ENCODE measurements around the gene SLIT1.

The SLIT1 gene

GRCh38 chr10:97138846-97139245, 46.9 kb downstream of the SLIT1 start:
- no peak for DNase-seq (ENCODE audit: low read depth)

DNA sequence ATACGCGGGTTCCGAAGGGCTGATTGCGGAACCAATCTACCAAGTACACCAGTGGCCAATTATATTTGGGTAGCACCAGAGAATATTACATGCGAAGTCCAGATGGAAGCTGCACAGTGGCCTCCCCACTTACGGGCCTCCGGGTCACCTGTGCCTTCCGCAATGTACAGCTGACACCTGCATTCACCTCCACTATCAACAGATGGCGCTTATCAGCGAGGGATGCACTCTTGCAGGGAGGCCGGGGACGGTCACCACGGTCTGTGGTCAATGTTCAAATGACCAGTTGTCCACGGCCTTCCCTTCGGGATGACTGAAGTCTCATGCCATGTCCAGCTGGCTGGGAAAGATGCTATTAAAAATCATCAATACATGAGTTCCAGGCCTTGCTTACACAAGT, 47.6 kb downstream of the SLIT1 start:
- no peak for DNase-seq (ENCODE audit: low read depth)

- no peak for DNase-seq (ENCODE audit: low read depth)
These were observed 49.0 kb downstream of the SLIT1 start for GRCh38 chr10:97136756-97137155.

DNA sequence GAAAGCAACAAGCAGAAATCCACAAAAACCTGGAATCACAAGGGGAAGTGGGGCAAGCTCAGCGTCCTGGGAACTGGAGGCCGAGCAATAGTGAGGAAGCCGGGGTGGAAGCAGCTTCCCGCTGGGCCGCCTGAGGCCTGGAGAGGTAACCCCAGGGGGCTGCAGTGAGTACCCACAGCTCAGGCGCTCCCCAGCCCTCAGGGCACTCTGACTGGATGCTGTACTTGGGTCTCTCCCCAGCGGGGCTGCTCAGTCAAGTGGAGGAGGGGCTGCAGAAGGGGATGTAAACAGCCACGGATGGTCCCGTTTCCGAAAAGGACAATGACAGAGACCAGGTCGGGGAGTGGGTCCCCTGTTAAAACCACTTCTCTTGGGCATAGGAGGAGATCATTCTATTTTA, 50.3 kb downstream of the SLIT1 start:
- no peak for DNase-seq (ENCODE audit: low read depth)

DNA sequence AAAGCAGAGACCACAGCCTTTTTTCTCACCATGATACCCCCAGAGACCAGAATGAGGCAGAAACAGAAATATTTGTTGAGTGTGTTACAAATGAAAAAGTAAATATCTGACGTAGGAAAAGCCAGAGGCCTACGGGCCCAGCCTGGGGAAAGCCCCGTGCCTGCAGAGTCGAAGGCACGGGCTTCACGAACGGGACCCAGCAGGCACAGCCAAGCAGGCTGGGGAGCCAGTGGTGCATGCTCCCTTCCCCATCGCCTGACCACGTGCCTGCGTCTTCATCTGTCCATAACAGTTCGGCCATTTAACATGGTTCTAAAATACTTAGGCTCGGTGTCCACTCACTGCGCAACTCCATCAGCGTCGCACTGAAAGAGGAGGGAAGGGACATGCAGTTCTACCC, 50.8 kb downstream of the SLIT1 start:
- no peak for DNase-seq (ENCODE audit: low read depth)

- DNase-seq (ENCODE audit: low read depth), result no peak
These were observed 51.6 kb downstream of the SLIT1 start for GRCh38 chr10:97134110-97134509.

DNA sequence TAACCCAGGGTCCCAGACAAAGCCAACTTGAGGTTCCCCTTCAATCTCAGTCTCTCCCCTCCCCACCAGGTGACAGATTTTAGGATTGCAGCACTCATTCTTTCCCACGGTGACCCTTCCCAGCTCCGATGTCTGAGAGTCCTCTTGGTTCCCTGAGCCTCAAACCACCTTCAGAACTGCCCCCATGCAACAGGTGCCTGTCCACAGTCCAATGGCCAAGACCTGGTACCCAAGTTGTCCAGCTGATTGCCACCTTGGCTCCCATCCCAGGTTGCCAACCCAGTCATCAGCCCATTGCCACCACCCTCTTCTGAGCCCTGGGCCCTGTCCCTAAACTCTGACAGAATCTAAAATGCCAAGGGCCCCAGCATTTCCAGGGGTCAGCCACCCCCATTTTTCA, 53.5 kb downstream of the SLIT1 start:
- no peak for DNase-seq (ENCODE audit: low read depth)

DNA sequence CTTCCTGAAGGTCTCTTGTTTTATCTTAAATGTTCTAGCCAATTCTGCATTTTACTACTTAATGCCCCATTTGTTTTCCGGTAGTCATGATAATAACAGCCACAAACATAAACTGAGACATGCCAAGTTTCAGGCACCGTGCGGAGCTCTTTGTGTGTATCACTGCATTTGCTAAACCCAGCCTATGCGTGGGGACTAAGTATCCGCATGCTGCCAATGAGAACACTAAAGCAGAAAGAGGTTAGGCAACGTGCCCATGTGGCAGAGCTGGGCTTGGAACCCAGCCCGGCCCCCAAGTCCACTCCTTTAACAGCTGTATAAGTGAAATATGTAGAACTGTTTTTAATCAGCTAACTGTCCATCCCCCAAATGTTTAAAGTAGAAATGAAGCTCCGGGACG, 54.1 kb downstream of the SLIT1 start:
- DNase-seq (ENCODE audit: low read depth), result no peak

DNA sequence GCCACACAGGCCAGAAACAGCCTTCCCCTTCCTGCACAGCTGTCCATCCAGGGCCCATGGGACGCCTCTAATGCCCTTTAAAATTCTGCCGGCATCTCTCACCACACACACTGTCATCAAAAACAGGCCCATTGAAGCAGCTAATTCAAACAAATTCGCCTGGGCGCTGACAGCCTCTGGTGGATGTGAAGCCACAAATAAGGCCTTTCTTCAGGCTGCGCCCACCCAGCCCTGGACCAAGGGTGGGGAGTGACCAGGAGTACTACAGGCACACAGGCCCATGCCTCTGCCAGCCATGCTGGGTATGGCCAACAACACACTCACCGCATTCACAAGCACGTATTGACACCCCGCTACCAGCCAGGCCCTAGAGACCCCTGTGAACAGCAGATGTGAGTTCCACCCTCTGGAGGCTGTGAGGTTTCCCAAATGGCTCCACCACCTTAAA, 54.6 kb downstream of the SLIT1 start:
- DNase-seq (ENCODE audit: low read depth), result no peak

DNA sequence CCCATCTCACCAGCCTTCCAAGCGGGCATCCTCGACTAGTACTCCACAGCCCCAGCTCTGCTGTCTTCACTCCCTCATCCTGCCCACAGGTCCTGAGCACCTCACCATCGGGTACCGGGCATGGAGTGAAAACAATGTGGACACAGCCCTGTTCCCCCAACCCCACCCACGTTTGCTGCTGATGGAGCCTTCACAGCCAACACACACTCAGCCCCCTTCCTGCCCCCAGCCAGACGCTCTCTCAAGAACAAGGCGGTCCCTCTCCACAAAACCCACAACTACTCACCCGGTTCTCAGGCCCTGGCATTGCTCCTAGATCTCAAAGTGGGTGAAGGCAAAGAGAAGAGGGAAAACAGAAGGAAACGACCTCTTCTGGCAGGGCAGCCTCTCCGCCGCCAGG, 56.1 kb downstream of the SLIT1 start:
- no peak for DNase-seq (ENCODE audit: low read depth)

DNA sequence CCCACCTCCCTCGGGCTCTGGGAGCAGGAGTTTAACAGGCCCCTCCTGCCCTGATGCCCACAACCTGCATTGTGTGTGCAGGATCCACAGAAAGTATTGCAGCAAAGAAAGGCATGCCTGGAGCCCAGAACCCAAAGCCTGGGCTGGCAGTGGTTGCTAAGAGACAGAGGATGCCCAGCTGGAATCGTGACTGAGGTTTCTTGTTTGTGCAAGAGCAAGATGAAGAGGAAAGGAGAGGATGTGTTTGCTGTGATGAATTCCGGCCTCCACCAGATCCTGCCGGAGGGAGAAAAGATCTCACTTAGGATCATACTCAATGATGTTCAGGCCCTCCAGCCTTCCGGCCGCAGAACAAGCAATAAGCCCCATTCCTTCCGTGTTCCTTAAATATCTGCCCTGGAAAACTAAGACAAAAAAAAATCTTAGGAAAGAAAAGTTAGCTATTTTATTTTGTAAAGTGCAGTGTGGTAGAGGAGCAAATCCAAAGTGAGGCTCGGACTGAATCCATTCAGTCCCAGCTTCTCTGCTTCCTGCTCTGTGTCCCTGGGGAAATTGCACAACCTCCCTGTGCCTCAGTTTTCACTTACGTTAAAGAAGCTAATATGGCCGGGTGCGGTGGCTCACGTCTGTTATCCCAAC, 57.1 kb downstream of the SLIT1 start:
- DNase-seq (ENCODE audit: low read depth), result no peak

GRCh38 chr10:97128039-97128492, 57.7 kb downstream of the SLIT1 start:
- no peak for DNase-seq (ENCODE audit: low read depth)

- no peak for DNase-seq (ENCODE audit: low read depth)
These were observed 58.2 kb downstream of the SLIT1 start for GRCh38 chr10:97127509-97127908.

- DNase-seq (ENCODE audit: low read depth), result no peak
These were observed 61.5 kb downstream of the SLIT1 start for GRCh38 chr10:97124211-97124610.

- DNase-seq (ENCODE audit: low read depth), result no peak
These were observed 62.0 kb downstream of the SLIT1 start for GRCh38 chr10:97123765-97124164.

GRCh38 chr10:97121041-97121440, 64.7 kb downstream of the SLIT1 start:
- no peak for DNase-seq (ENCODE audit: low read depth)

DNA sequence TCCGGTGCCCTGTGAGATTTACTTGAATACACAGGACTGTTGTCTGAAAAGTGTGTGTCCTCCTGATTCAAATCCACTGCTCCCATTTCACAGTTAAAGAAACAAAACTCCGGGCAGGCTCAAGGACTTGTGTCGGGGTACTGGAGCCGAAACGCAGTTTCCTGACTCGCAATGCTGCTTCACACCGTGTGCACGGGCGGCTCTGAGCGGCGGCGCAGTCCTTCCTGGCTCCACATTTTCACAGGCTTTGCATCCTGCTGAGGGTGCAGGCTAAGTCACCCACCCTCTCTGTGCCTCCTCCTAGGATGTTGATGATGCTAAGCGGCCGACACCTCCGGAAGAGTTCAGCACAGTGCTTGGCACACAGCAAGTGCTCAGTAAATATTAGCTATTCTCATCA, 65.4 kb downstream of the SLIT1 start:
- DNase-seq (ENCODE audit: low read depth), result no peak

GRCh38 chr10:97119058-97119745, 66.6 kb downstream of the SLIT1 start:
- no peak for DNase-seq (ENCODE audit: low read depth)

GRCh38 chr10:97117372-97117771, 68.4 kb downstream of the SLIT1 start:
- no peak for DNase-seq (ENCODE audit: low read depth)

GRCh38 chr10:97116462-97117162, 69.1 kb downstream of the SLIT1 start:
- no peak for DNase-seq (ENCODE audit: low read depth)

DNA sequence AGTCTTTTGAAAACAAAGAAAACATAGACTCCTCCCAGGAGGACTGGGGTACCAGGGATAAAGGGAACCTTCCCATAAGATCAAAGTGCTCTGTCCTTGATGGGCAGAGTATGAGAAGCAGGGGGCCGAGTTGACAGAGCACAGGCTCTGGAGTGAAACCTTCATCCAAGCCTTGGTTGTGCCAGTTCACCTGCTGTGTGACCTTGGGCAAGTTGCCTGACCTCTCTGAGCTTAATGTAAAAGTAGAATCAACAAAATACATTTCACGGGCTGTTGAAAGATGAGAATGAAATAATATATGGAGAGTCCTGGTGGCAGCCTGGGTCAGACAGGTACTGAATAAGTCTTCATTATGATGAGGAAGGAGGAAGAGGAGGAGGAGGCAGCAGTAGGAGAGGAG, 69.9 kb downstream of the SLIT1 start:
- no peak for DNase-seq (ENCODE audit: low read depth)

DNA sequence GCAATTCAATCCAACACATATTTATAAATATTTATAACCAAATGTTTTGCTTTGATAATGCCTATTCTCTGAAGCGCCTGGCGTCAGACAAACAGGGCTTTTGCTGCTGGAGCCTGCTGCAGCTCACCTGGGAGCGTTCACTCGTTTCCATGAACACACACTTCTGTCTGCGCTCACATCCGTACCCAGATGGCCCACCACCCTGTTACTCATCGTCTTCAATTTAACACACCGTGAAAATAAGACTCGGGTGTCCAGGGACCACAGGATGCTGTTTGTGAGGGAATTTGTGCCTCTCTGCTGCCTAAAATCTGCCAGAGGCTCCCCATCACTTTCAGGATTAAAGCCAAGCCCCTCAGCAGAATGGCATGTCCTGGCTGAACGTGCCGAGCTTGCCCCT, 74.1 kb downstream of the SLIT1 start:
- no peak for DNase-seq (ENCODE audit: low read depth)

DNA sequence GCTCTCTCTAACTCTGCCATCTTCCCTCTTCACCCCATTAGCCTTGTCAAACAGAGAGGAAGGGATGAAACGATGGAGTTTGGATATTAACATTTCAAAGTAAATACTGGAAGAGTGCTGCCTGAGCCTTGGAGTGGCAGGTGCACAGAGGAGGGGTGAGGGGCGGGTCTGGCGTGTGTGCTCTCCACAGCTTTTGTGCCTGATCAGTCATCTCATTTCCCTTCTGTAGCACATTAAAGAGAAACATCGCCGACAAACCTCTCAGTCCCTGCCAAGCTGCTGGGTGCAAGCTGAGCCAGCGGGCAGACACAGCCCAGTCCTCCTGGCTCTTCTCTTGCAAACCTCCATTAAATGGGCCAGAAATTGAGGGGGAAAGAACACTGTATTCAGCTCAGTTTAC, 76.2 kb downstream of the SLIT1 start:
- DNase-seq (ENCODE audit: low read depth), result no peak
